ENCODE results near the gene USP14.
A peak's percentile ranks its signal among the peaks of the same experiment; 100 is the strongest.
"Not testable (repeated sequence)": the region's sequence is repeated elsewhere in the genome, so short reads cannot be mapped to it uniquely, and the experiment has no call there.

The USP14 gene

DNA sequence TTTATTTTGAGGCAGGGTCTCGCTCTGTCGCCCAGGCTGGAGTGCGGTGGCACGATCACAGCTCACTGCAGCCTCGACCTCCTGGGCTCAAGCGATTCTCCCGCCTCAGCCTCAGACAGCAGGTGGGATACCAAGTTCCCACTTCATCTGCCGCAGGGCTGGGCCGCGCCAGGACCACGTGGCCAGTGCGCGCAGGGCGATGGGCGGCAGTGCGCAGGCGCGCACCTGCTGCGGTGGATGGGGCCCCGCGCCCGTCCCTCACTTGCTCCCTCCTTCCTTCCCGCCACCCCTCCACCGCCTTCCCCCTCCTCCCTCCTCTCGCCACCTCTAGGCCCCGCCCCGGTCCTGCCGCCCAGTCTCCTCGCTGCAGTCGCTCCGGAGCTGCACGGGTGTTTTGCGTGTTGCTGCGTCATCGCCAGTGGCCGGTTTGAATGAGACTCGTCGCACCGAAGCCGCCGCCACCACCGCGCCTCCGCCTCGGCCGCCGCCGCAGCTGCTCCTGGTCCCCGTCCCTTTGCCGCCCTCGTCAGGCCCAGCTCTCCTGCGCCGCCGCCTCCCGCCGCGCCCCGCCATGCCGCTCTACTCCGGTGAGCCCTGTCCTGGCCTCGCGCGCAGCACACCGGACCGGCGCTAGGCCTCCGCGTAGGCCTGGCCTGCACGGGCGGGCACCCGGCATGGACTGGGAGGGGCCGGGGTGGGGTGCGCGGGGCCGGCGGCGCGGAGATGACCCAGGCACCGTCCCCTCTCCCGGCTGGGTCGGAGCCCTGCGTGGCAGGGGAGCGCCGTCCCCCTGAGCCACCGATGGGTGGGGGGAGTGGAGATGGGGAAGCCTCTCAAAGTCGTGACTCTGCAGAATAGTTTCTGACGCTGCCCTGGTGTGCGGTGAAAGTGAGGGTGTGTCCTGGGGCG is at the start of gene USP14:
Gene USP14 (plus strand): TSS at position 430 of the 909 bp plus-strand sequence. CDS start 142 bp downstream, at position 572.
- Histone ChIP-seq H3K27me3 (ENCODE audit: control insufficient read depth, insufficient read depth, low read length) (peaks cover 13% of the 10 kb centered on the region), H3K9ac (ENCODE audit: low read length) (peak within 1 kb of the TSS; percentile 64), H3K27ac (ENCODE audit: low read length) (no peak within 1 kb of the TSS), H3K4me3 (ENCODE audit: low read length) (peak within 1 kb of the TSS; percentile 78), H3K36me3 (ENCODE audit: control insufficient read depth, low read depth, low read length) (peaks cover 5% of the 10 kb centered on the region), H3K4me1 (ENCODE audit: control insufficient read depth, low read depth, low read length) (peaks cover 4% of the 10 kb centered on the region), H3K9me3 (ENCODE audit: control insufficient read depth, low read depth, low read length) (no peaks in the 10 kb centered on the region)

DNA sequence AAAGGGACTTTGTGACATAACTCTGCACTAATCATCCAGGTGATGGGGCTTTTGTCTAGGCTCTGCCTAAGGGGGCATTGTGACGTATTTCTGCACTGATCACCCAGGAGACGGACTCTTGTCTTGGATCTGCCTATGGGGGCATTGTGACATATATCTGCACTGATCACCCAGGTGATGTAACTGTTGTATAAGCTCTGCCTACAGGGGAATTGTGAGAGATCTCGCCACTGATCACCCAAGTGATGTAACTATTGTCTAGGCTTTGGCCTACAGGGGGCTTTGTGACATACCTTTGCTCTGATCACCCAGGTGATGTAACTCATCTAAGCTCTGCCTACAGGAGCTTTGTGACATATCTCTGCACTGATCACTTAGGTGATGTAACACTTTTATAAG is 49.7 kb upstream of the USP14 start:
- H3K9ac ChIP-seq (ENCODE audit: low read length); H3K27ac ChIP-seq (ENCODE audit: low read length); H3K36me3 ChIP-seq (ENCODE audit: control insufficient read depth, low read depth, low read length); H3K4me3 ChIP-seq (ENCODE audit: low read length); H3K4me1 ChIP-seq (ENCODE audit: control insufficient read depth, low read depth, low read length): not testable (repeated sequence)
- Histone ChIP-seq H3K27me3 (ENCODE audit: control insufficient read depth, insufficient read depth, low read length) (peaks cover 11% of the 10 kb centered on the region), H3K9me3 (ENCODE audit: control insufficient read depth, low read depth, low read length) (peaks cover 15% of the 10 kb centered on the region)

DNA sequence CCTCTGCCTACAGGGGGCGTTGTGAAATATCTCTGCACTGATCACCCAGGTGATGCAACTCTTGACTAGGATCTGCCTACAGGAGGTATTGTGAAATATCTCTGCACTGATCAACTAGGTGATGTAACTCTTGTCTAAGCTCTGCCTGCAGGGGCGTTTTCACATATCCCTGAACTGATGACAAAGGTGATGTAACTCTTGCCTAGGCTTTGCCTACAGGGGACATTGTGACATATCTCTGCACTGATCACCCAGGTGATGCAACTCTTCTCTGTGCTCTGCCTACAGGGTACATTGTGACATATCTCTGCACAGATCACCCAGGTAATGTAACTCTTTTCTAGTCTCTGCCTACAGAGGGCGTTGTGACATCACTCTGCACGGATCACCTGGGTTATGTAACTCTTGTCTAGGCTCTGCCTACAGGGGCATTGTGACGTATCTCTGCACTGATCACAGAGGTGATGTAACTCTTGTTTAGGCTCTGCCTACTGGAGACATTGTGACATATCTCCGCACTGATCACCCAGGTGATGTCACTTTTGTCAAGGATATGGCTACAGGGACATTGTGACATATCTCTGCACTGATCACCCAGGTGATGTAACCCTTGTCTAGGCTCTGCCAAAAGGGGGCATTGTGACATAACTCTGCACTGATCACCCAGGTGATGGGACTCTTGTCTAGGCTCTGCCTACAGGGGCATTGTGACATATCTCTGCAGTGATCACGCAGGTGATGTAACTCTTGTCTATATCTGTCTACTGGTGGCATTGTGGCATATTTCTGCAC is 49.0 kb upstream of the USP14 start:
- Histone ChIP-seq H3K27me3 (ENCODE audit: control insufficient read depth, insufficient read depth, low read length) (peaks cover 11% of the 10 kb centered on the region), H3K9me3 (ENCODE audit: control insufficient read depth, low read depth, low read length) (peaks cover 15% of the 10 kb centered on the region)
- not testable (repeated sequence) for H3K4me1 ChIP-seq (ENCODE audit: control insufficient read depth, low read depth, low read length); H3K4me3 ChIP-seq (ENCODE audit: low read length); H3K9ac ChIP-seq (ENCODE audit: low read length); H3K27ac ChIP-seq (ENCODE audit: low read length); H3K36me3 ChIP-seq (ENCODE audit: control insufficient read depth, low read depth, low read length)

DNA sequence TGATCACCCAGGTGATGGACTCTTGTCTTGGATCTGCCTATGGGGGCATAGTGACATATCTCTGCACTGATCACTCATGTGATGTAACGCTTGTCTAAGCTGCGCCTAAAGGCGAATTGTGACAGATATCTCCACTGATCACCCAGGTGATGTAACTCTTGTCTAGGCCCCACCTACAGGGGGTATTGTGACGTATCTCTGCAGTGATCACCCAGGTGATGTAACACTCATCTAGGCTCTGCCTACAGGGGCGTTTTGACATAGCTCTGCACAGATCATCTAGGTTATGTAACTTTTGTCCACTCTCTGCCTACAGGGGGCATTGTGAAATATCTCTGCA is 48.5 kb upstream of the USP14 start:
- not testable (repeated sequence) for H3K36me3 ChIP-seq (ENCODE audit: control insufficient read depth, low read depth, low read length)
- peaks cover 15% of the 10 kb centered on the region for H3K9me3 ChIP-seq (ENCODE audit: control insufficient read depth, low read depth, low read length)

DNA sequence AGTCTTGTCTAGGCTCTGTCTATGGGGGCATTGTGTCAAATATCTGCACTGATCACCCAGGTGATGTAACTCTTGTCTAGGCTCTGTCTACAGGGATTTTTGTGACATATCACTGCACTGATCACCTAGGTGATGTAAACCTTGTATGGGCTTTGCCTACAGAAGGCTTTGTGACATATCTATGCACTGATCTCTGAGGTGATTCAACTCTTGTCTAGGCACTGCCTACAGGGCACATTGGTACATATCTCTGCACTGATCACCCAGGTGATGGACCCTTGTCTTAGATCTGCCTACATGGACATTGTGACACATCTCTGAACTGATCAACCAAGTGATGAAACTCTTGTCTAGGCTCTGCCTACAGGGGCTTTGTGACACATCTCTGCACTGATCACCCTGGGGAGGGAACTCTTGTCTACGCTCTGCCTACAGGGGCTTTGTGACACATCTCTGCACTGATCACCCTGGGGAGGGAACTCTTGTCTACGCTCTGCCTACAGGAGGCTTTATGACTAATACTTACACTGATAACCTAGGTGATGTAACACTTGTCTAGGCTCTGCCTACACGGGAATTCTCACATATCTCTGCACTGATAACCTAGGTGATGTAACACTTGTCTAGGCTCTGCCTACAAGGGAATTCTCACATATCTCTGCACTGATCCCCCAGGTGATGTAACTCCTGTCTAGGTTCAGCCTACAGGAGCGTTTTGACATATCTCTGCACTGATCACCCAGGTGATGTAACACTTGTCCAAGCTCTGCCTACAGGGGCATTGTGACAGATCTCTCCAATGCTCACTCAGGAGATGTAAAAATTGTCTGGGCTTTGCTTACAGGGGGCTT is 47.8 kb upstream of the USP14 start:
- not testable (repeated sequence) for H3K36me3 ChIP-seq (ENCODE audit: control insufficient read depth, low read depth, low read length); H3K9ac ChIP-seq (ENCODE audit: low read length); H3K27ac ChIP-seq (ENCODE audit: low read length); H3K4me1 ChIP-seq (ENCODE audit: control insufficient read depth, low read depth, low read length); H3K4me3 ChIP-seq (ENCODE audit: low read length)
- peaks cover 15% of the 10 kb centered on the region for H3K9me3 ChIP-seq (ENCODE audit: control insufficient read depth, low read depth, low read length)
- peaks cover 11% of the 10 kb centered on the region for H3K27me3 ChIP-seq (ENCODE audit: control insufficient read depth, insufficient read depth, low read length)

More for the DNA sequence above, 48.5 kb upstream of the USP14 start:
- not testable (repeated sequence) for H3K4me1 ChIP-seq (ENCODE audit: control insufficient read depth, low read depth, low read length); H3K27ac ChIP-seq (ENCODE audit: low read length); H3K4me3 ChIP-seq (ENCODE audit: low read length); H3K9ac ChIP-seq (ENCODE audit: low read length)
- H3K27me3 ChIP-seq (ENCODE audit: control insufficient read depth, insufficient read depth, low read length), result peaks cover 11% of the 10 kb centered on the region

DNA sequence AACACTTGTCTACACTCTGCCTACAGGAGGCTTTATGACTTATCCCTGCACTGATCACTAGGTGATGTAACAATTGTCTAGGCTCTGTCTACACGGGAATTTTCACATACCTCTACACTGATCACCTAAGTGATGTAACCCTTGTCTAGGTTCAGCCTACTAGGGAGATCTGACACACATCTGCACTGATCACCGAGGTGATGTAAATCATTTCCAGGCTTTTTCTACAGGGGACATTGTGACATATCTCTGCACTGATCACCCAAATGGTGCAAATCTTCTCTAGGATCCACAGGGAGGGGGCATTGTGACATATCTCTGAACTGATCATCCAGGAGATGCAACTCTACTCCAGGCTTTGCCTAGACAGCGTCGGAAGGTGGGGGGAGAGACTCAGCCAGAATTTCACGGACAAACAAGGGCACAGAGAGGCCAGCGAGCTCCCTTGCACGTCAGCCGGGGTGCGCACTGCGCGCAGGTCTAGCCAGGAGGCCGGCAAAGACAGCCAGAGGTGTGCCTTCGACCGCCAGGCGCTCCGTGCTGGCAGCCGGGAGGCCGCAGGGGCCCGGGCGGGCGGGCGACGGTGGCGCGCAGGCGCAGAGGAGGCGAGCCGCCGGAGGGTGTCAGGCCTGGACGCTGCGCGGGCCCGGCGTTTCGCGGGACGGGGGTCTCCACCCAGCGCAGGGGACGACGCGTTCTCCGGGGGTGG is 46.9 kb upstream of the USP14 start:
- Histone ChIP-seq H3K9me3 (ENCODE audit: control insufficient read depth, low read depth, low read length) (peaks cover 11% of the 10 kb centered on the region), H3K27ac (ENCODE audit: low read length) (no peak overlapping the region), H3K36me3 (ENCODE audit: control insufficient read depth, low read depth, low read length) (no peaks in the 10 kb centered on the region), H3K27me3 (ENCODE audit: control insufficient read depth, insufficient read depth, low read length) (peaks cover 11% of the 10 kb centered on the region), H3K4me3 (ENCODE audit: low read length) (peak overlapping the region; percentile 62), H3K9ac (ENCODE audit: low read length) (peak overlapping the region; percentile 36), H3K4me1 (ENCODE audit: control insufficient read depth, low read depth, low read length) (no peaks in the 10 kb centered on the region)

DNA sequence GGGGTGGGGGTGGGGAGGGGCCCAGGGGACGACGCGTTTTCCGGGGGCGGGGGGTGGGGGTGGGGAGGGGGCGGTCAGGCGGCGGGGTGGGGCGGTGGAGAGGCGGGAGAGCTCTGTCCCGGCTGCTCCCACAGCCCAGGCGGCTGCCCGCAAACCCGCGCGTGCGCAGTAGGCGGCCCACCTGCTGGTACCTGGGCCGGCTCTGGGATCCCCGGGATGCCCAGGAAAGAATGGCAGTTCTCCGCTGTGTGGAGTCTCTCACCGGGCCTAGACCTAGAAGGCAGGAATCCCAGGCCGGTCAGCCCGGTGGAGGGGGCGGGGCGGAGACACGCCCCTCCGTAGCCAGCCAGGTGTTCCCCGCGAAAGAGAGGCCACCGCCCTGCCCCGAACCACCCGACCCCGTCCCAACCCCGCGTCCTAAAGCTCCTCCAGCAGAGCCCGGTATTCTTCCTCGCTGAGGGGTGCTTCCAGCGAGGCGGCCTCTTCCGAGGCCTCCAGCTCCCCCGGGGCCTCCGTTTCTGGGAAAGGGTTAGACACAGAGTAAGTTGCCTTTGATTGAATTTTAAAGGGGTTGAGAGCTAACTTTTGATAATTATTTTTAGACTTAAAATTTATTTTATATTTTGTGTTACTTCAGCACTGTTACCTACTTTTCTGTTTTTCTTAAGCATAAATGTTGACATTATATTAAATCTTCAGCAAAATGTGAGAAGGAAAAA is 46.2 kb upstream of the USP14 start:
- not testable (repeated sequence) for H3K4me1 ChIP-seq (ENCODE audit: control insufficient read depth, low read depth, low read length); H3K27ac ChIP-seq (ENCODE audit: low read length); H3K36me3 ChIP-seq (ENCODE audit: control insufficient read depth, low read depth, low read length); H3K4me3 ChIP-seq (ENCODE audit: low read length); H3K9ac ChIP-seq (ENCODE audit: low read length); H3K9me3 ChIP-seq (ENCODE audit: control insufficient read depth, low read depth, low read length)
- H3K27me3 ChIP-seq (ENCODE audit: control insufficient read depth, insufficient read depth, low read length), result peaks cover 11% of the 10 kb centered on the region

DNA sequence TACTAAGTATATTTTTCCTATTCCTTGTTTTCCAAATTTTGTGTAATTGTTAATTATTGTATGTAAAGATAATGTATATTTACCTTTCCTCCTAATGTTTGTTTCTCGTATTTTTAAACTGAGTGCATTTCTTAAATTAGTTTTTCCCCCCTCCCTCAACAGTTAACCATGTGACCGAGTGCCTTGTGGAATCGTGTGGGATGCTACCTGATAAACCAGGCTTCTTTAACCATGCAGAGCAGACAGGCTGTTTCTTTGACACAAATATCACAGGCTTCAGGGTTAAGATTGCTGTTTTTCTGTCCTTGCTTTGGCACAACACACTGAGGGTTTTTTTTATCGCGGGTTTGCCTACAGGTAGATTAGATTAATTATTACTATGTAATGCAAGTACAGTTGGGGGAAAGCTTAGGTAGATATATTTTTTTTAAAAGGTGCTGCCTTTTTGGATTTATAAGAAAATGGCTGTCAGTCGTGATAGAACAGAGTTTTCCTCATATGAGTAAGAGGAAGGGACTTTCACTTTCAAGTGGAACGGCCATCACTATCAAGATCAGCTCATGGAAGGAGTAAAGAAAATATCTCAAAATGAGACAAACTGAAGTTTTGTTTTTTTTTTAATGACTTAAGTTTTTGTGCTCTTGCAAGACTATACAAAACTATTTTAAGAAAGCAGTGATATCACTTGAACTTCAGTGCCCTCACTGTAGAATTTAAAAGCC is 37.7 kb upstream of the USP14 start:
- H3K4me1 ChIP-seq (ENCODE audit: control insufficient read depth, low read depth, low read length); H3K9ac ChIP-seq (ENCODE audit: low read length); H3K36me3 ChIP-seq (ENCODE audit: control insufficient read depth, low read depth, low read length); H3K27ac ChIP-seq (ENCODE audit: low read length); H3K9me3 ChIP-seq (ENCODE audit: control insufficient read depth, low read depth, low read length); H3K27me3 ChIP-seq (ENCODE audit: control insufficient read depth, insufficient read depth, low read length); H3K4me3 ChIP-seq (ENCODE audit: low read length): not testable (repeated sequence)

DNA sequence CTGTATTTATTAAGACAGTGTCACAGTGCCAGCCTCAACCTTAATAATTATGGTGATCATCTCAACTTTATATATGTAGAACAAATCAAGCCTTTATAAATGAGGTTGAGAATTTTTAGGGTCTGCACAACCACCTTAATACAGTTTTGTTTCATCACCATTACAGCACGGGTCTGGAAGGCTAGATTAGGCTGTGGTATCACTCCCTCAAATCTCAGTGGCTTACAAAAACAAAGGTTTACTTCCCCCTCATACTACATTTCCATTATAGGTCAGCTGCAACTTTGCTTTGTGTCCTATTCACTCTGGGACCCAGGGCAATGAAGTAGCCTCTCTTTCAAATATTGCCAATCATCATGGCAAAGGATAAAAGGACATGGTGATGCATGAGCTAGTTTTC is 23.3 kb upstream of the USP14 start:
- no peak overlapping the region for H3K9ac ChIP-seq (ENCODE audit: low read length)
- H3K9me3 ChIP-seq (ENCODE audit: control insufficient read depth, low read depth, low read length), result peaks cover 19% of the 10 kb centered on the region
- no peak overlapping the region for H3K27ac ChIP-seq (ENCODE audit: low read length)
- H3K4me3 ChIP-seq (ENCODE audit: low read length), result no peak overlapping the region
- no peaks in the 10 kb centered on the region for H3K27me3 ChIP-seq (ENCODE audit: control insufficient read depth, insufficient read depth, low read length)
- H3K36me3 ChIP-seq (ENCODE audit: control insufficient read depth, low read depth, low read length), result no peaks in the 10 kb centered on the region
- no peaks in the 10 kb centered on the region for H3K4me1 ChIP-seq (ENCODE audit: control insufficient read depth, low read depth, low read length)

DNA sequence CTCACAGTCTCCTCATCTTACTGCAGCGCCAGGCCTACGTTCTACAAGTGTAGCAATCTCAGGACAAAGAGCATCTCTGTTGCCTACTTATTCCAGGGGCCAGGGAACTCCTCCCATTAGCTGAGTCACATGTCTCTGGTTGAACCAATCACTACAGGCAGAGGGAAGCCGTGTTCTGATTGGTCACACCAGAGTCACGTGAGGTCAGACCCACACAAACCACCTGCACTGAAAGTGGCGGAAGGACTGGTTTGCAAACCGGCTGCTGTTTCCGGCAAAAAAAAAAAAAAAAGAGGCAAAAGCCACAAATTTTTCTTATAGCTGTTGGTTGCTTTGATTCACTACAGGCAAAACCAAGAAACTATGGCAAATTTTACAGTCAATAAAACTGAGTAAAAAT is 21.9 kb upstream of the USP14 start:
- Histone ChIP-seq H3K36me3 (ENCODE audit: control insufficient read depth, low read depth, low read length) (no peaks in the 10 kb centered on the region), H3K4me1 (ENCODE audit: control insufficient read depth, low read depth, low read length) (no peaks in the 10 kb centered on the region), H3K27me3 (ENCODE audit: control insufficient read depth, insufficient read depth, low read length) (no peaks in the 10 kb centered on the region), H3K4me3 (ENCODE audit: low read length) (no peak overlapping the region), H3K9ac (ENCODE audit: low read length) (no peak overlapping the region), H3K27ac (ENCODE audit: low read length) (no peak overlapping the region), H3K9me3 (ENCODE audit: control insufficient read depth, low read depth, low read length) (peaks cover 19% of the 10 kb centered on the region)

Measured in iPS-18a (cell line).